Panc1 (cell line): ENCODE measurements around the gene RRP1. TPM values are rescaled to one million over a fixed set of nuclear protein-coding genes. Genes with fewer than 3 reads are reported as not detected.
A peak's percentile ranks its signal among the peaks of the same experiment; 100 is the strongest.

Experiments
- ATAC-seq: fragments of 200-7000 bp; cut with Tn5 transposase; 2 replicates; pipeline ENCODE4 v1.9.1; 2020; ENCODE audit warnings: mild to moderate bottlenecking, moderate library complexity
- BruUV-seq: library from RNA; stranded (reverse); fragments of 400-500 nt; replicated peaks from 2 replicates; lab custom pipeline; 2021; lab: Mats Ljungman, UMichigan
- CTCF ChIA-PET: fragments of 300-600 bp; sonication (Branson Sonifier 250); formaldehyde crosslinking; loops from one replicate; lab custom pipeline; 2022; ENCODE audit warnings: antibody characterized with exemption; lab: Charles Lee
- POLR2A ChIA-PET: fragments of 300-600 bp; sonication (Branson Sonifier 250); formaldehyde crosslinking; loops from one replicate; lab custom pipeline; 2022; ENCODE audit warnings: antibody characterized with exemption; lab: Charles Lee
- DNase-seq: peaks from one replicate; pipeline ENCODE4 v3.0.0-alpha.2; 2010; ENCODE audit warnings: low read depth, low spot score
- H3K27ac ChIP-seq: 2 replicates; pipeline ENCODE4 v1.5.1; 2011; ENCODE audit warnings: mild to moderate bottlenecking, low read length, inconsistent platforms
- H3K27me3 ChIP-seq: fragments of 200-500 bp; sonication (Bioruptor generic); 2 replicates; pipeline ENCODE4 v1.6.0; 2014; ENCODE audit warnings: low read length, inconsistent platforms; ENCODE audit not compliant: control insufficient read depth, insufficient read depth
- H3K36me3 ChIP-seq: fragments of 200-500 bp; sonication (Bioruptor generic); 2 replicates; pipeline ENCODE4 v1.5.1; 2014; ENCODE audit warnings: inconsistent platforms, mild to moderate bottlenecking, low read length, moderate library complexity; ENCODE audit not compliant: control insufficient read depth, insufficient read depth
- H3K4me1 ChIP-seq: 2 replicates; pipeline ENCODE4 v1.5.1; 2011; ENCODE audit warnings: inconsistent platforms, mild to moderate bottlenecking, low read length, moderate library complexity; ENCODE audit not compliant: control insufficient read depth, insufficient read depth
- H3K4me3 ChIP-seq, 2 experiments: 2 replicates each; pipeline ENCODE4 v1.5.1; 2011 to 2012; ENCODE audit warnings: low read depth in 2 of 2, low read length in 2 of 2, mild to moderate bottlenecking in 2 of 2, inconsistent platforms in 1 of 2, moderate library complexity in 1 of 2
- H3K9me3 ChIP-seq: fragments of 200-500 bp; sonication (Bioruptor generic); 2 replicates; pipeline ENCODE4 v1.5.1; 2014; ENCODE audit warnings: low read depth, mild to moderate bottlenecking, inconsistent platforms, low read length, moderate library complexity; ENCODE audit not compliant: control insufficient read depth, insufficient read depth
- CTCF ChIP-seq: fragments of 450-650 bp; IDR thresholded peaks from 2 replicates; pipeline ENCODE4 v1.5.1; 2017; ENCODE audit warnings: mild to moderate bottlenecking
- POLR2AphosphoS5 ChIP-seq: IDR thresholded peaks from 2 replicates; pipeline ENCODE4 v1.6.1; 2012; ENCODE audit warnings: mild to moderate bottlenecking, low read depth, low read length, moderate library complexity
- SIN3A ChIP-seq: IDR thresholded peaks from 2 replicates; pipeline ENCODE4 v1.6.1; 2012; ENCODE audit warnings: low read depth, mild to moderate bottlenecking, low read length, moderate library complexity, borderline replicate concordance; ENCODE audit not compliant: insufficient read depth
- TCF7L2 ChIP-seq: IDR thresholded peaks from 2 replicates; pipeline ENCODE4 v1.6.1; 2011; ENCODE audit warnings: mild to moderate bottlenecking, low read depth, low read length, inconsistent platforms
- in situ Hi-C: cut with HindIII; loops from 2 replicates; pipeline ENCODE4 v1.10.0; 2016; ENCODE audit warnings: low sequenced_read_pairs, low pct_unique_long_range_greater_than_20kb
- intact Hi-C: fragments of 100-400 bp; cut with micrococcal nuclease; formaldehyde crosslinking; loops from one replicate; pipeline ENCODE4 v1.10.0; 2022; ENCODE audit not compliant: unreplicated experiment
- total RNA-seq: library from RNA; stranded (reverse); gene quantifications from one replicate; pipeline ENCODE4 v1.2.1, GENCODE V29; 2021; ENCODE audit not compliant: unreplicated experiment
- TF ChIP-seq, protein P1 (sequence below), 2 experiments: IDR thresholded peaks; 2 replicates each; pipeline ENCODE4 v1.6.1; 2011 to 2012; ENCODE audit warnings: low read depth in 2 of 2, control low read depth in 1 of 2, low read length in 1 of 2, mild to moderate bottlenecking in 1 of 2, moderate library complexity in 1 of 2; ENCODE audit not compliant: insufficient read depth in 1 of 2

Gene RRP1
- total RNA-seq, 1 experiment from 2014 or later, result 41.8 TPM

DNA sequence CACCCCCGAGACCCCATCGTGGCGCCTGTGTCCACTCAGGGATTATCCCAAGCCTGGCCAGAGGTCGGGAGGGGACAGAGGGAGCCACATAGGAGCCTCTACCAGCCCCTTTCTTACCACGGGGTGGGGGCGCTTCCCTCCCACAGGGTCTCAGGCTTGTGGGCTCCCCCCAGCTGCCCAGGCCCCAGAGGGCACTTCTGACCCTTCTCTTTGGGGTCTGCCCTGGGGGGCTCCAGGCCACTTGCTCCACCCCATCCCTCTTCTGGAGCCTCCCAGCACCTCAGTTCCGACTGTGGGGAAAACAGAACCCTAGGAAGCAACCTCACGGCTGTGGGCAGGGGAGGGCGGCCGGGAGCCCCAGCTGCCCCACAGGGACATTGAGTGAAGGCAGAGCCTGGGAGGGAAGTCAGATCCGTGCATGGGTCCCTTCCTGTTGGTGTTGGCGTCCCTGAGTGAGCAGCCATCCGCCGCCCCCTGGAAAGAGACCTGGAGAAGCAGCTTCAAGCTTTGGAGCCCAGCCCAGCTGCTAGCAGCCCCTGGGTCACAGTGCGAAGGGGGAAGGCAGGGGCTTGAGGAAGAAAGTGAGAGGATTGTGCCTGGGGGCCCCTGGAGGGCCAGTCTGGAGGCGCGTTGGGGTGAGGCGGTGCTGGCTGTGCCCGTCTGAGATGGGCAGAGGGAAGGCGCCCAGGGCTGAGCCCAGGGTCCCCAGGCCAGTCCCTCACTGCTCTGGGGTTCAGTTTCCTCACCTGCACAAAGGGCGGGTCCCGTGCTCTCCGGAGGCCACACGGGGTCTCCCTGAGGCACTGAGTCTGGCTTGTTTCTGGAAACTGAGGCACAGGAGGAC, 22.1 kb downstream of the RRP1 start:
- no peak overlapping the region for H3K27ac ChIP-seq

DNA sequence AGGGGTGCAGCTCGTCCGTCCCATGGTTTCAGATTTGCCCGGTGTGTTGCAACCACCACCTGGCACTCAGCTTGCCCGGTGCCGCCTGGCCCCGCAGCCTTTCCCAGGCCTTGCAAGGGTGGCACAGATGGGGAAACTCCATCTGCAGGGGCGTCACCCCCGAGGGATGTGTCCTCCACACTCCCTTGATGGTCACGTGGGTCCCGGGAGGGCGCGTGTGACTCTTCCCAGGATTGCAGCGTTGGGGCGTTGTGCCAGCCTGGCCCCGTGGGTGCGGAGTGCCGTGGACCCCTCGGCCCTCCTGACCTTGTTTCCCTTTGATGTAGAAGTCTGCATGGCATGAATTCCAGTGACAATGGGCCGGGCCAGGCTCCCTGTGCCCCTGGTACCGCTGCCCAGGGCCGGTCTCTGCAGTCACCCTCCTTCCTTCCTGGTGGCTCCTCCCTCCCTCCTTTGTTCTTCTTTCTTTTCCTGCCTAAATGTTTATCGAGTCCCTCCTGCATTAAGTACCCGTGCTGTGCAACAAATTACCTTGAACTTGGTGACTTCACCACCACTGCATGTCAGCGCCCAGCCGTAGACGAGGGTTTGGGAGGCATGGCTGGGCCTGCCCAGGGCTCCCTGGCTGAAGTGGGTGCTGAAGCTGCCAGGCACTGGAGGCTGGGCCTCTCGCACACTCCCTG, 22.9 kb downstream of the RRP1 start:
- DNase-seq, result no peak
- peak; percentile 22 for ATAC-seq
- intact Hi-C loops, result no loop called here
- ChIA-PET CTCF (interaction anchor here (0.6 kb wide), 1 partner anchor 50 kb away, joined by 3 read pairs; no protein-coding TSS in a partner anchor), POLR2A (no interaction called here)
- no peaks in the 10 kb centered on the region for H3K9me3 ChIP-seq
- no peak overlapping the region for H3K27ac ChIP-seq
- no peaks in the 10 kb centered on the region for H3K27me3 ChIP-seq
- no peaks in the 10 kb centered on the region for H3K36me3 ChIP-seq
- H3K4me3 ChIP-seq, result peak overlapping the region; percentile 14 to 35; a peak in 3 of 4 replicates
- in situ Hi-C loops, result no loop called here
- H3K4me1 ChIP-seq, result peaks cover 18% of the 10 kb centered on the region
- BruUV-seq, result no TSS peak
- TF ChIP-seq TCF7L2, result no peak
- TF ChIP-seq, protein P1, sequence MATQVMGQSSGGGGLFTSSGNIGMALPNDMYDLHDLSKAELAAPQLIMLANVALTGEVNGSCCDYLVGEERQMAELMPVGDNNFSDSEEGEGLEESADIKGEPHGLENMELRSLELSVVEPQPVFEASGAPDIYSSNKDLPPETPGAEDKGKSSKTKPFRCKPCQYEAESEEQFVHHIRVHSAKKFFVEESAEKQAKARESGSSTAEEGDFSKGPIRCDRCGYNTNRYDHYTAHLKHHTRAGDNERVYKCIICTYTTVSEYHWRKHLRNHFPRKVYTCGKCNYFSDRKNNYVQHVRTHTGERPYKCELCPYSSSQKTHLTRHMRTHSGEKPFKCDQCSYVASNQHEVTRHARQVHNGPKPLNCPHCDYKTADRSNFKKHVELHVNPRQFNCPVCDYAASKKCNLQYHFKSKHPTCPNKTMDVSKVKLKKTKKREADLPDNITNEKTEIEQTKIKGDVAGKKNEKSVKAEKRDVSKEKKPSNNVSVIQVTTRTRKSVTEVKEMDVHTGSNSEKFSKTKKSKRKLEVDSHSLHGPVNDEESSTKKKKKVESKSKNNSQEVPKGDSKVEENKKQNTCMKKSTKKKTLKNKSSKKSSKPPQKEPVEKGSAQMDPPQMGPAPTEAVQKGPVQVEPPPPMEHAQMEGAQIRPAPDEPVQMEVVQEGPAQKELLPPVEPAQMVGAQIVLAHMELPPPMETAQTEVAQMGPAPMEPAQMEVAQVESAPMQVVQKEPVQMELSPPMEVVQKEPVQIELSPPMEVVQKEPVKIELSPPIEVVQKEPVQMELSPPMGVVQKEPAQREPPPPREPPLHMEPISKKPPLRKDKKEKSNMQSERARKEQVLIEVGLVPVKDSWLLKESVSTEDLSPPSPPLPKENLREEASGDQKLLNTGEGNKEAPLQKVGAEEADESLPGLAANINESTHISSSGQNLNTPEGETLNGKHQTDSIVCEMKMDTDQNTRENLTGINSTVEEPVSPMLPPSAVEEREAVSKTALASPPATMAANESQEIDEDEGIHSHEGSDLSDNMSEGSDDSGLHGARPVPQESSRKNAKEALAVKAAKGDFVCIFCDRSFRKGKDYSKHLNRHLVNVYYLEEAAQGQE (IDR thresholded peaks at IDR 0.05; ENCODE audit: insufficient read depth in 1 of 2, low read depth in 2 of 2, low read length in 1 of 2), result no peak
- TF ChIP-seq SIN3A, result no peak
- no peak for TF ChIP-seq CTCF
- TF ChIP-seq POLR2AphosphoS5, result no peak

More for the DNA sequence above, 22.1 kb downstream of the RRP1 start:
- no peaks in the 10 kb centered on the region for H3K27me3 ChIP-seq
- no peaks in the 10 kb centered on the region for H3K9me3 ChIP-seq
- CTCF ChIA-PET, result interaction anchor here (0.6 kb wide), 1 partner anchor 51 kb away, joined by 3 read pairs; no protein-coding TSS in a partner anchor
- ATAC-seq, result peak; percentile 16
- in situ Hi-C loops, result no loop called here
- POLR2A ChIA-PET, result no interaction called here
- intact Hi-C loops, result no loop called here
- no peaks in the 10 kb centered on the region for H3K36me3 ChIP-seq
- TF ChIP-seq, protein P1 (IDR thresholded peaks at IDR 0.05; ENCODE audit: insufficient read depth in 1 of 2, low read depth in 2 of 2, low read length in 1 of 2), result no peak
- no peak for TF ChIP-seq TCF7L2
- no peak for TF ChIP-seq SIN3A
- TF ChIP-seq CTCF, result no peak
- no peak for TF ChIP-seq POLR2AphosphoS5
- peak overlapping the region; percentile 14 to 35; a peak in 3 of 4 replicates for H3K4me3 ChIP-seq
- no TSS peak for BruUV-seq
- peaks cover 18% of the 10 kb centered on the region for H3K4me1 ChIP-seq
- no peak for DNase-seq
